ENCODE measurements around the gene TMIGD2.
"Not testable (repeated sequence)": the region's sequence is repeated elsewhere in the genome, so short reads cannot be mapped to it uniquely, and the experiment has no call there.

Gene TMIGD2

DNA sequence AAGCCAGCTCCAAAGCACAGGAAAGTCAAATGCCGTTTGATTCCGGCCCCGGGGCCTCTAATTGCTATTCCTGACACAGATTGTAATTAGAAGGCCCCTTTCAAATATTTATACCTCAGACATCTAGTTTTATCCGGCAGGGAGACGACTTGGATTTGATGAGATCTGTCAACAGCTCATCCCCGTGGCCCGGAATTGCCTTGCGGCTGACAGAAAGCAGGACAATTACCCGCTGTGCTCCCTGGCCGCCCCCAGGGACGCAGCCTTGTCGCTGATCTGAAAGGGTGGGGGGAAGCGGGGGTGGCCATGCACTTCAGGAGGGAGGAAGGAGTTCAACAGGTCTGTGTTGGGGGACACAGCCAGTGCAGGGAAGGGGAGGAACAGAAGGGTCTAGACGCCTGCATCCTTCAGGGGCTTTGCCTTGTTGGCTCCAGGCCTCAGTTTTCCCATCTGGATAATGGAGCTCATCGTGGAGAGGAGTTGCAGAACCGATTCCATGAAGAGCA, 24.9 kb downstream of the TMIGD2 start:
- Histone ChIP-seq H4K20me1 (ENCODE audit: insufficient read depth, low read length) (no peaks in the 10 kb centered on the region), H3K27me3 (ENCODE audit: insufficient read depth, low read length) (no peaks in the 10 kb centered on the region), H3K79me2 (ENCODE audit: insufficient read depth, low read length) (no peaks in the 10 kb centered on the region), H3K4me1 (ENCODE audit: insufficient read depth, low read length, severe bottlenecking) (no peaks in the 10 kb centered on the region), H3K36me3 (ENCODE audit: insufficient read depth, low read length) (no peaks in the 10 kb centered on the region), H3K9me3 (ENCODE audit: low read length) (no peaks in the 10 kb centered on the region), H3K9ac (ENCODE audit: low read length) (no peak overlapping the region), H2AFZ (ENCODE audit: low read length) (no peak overlapping the region), H3K27ac (ENCODE audit: low read depth, low read length, poor library complexity, severe bottlenecking) (no peak overlapping the region), H3K4me3 (ENCODE audit: low read depth, low read length, poor library complexity, severe bottlenecking) (no peak overlapping the region), H3K4me2 (ENCODE audit: low read length) (no peak overlapping the region), H3F3A (ENCODE audit: insufficient read depth, low read length) (no peaks in the 10 kb centered on the region), H3K9me2 (ENCODE audit: low read depth, low read length) (no peaks in the 10 kb centered on the region)
- TF ChIP-seq, protein P1, sequence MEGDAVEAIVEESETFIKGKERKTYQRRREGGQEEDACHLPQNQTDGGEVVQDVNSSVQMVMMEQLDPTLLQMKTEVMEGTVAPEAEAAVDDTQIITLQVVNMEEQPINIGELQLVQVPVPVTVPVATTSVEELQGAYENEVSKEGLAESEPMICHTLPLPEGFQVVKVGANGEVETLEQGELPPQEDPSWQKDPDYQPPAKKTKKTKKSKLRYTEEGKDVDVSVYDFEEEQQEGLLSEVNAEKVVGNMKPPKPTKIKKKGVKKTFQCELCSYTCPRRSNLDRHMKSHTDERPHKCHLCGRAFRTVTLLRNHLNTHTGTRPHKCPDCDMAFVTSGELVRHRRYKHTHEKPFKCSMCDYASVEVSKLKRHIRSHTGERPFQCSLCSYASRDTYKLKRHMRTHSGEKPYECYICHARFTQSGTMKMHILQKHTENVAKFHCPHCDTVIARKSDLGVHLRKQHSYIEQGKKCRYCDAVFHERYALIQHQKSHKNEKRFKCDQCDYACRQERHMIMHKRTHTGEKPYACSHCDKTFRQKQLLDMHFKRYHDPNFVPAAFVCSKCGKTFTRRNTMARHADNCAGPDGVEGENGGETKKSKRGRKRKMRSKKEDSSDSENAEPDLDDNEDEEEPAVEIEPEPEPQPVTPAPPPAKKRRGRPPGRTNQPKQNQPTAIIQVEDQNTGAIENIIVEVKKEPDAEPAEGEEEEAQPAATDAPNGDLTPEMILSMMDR (IDR thresholded peaks at IDR 0.05; ENCODE audit: low read length), result no peak
- TF ChIP-seq EZH2 (IDR thresholded peaks at IDR 0.05; ENCODE audit: borderline replicate concordance, low read length), result no peak

DNA sequence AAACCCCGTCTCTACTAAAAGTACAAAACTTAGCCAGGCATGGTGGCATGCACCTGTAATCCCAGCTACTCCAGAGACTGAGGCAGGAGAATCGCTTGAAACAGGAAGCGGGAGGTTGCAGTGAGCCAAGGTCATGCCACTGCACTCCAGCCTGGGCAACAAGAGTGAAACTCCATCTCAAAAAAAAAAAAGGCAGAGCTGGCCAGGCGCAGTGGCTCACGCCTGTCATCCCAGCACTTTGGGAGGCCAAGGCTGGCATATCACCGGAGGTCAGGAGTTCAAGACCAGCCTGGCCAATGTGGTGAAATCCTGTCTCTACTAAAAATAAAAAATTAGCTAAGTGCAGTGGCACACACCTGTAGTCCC, 27.9 kb downstream of the TMIGD2 start:
- peaks cover 13% of the 10 kb centered on the region for H3K36me3 ChIP-seq (ENCODE audit: insufficient read depth, low read length)
- not testable (repeated sequence) for H3K9ac ChIP-seq (ENCODE audit: low read length); H3F3A ChIP-seq (ENCODE audit: insufficient read depth, low read length); H3K4me2 ChIP-seq (ENCODE audit: low read length); H3K9me2 ChIP-seq (ENCODE audit: low read depth, low read length); H3K9me3 ChIP-seq (ENCODE audit: low read length); H3K4me3 ChIP-seq (ENCODE audit: low read depth, low read length, poor library complexity, severe bottlenecking); H3K27ac ChIP-seq (ENCODE audit: low read depth, low read length, poor library complexity, severe bottlenecking); H4K20me1 ChIP-seq (ENCODE audit: insufficient read depth, low read length); H3K27me3 ChIP-seq (ENCODE audit: insufficient read depth, low read length); H2AFZ ChIP-seq (ENCODE audit: low read length); H3K79me2 ChIP-seq (ENCODE audit: insufficient read depth, low read length); H3K4me1 ChIP-seq (ENCODE audit: insufficient read depth, low read length, severe bottlenecking)

DNA sequence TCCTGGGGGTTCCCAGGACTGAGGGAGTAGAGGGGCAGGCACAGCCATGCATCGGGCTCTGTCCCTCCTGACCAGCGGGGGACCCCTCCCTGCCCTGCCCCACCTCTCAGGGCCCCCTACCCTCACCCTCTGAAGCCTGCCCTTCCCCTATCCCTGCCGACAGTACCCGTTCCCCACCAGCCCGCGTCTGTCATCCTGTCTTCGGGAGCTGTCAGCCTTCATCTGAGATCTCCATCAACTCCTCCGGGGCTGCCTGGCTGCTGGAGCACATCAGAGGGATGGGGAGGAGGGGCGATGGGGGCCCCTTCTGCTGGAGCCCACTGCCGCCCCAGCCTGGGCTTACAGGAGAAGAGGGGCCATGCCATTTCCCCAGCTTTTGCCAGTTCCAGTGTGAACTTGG, 29.3 kb downstream of the TMIGD2 start:
- Histone ChIP-seq H3K9me2 (ENCODE audit: low read depth, low read length) (no peaks in the 10 kb centered on the region), H3K27me3 (ENCODE audit: insufficient read depth, low read length) (no peaks in the 10 kb centered on the region)

More for the DNA sequence above, 29.3 kb downstream of the TMIGD2 start:
- Histone ChIP-seq H3K9ac (ENCODE audit: low read length) (no peak overlapping the region), H3F3A (ENCODE audit: insufficient read depth, low read length) (no peaks in the 10 kb centered on the region), H3K4me2 (ENCODE audit: low read length) (no peak overlapping the region), H3K4me1 (ENCODE audit: insufficient read depth, low read length, severe bottlenecking) (no peaks in the 10 kb centered on the region), H2AFZ (ENCODE audit: low read length) (no peak overlapping the region), H3K79me2 (ENCODE audit: insufficient read depth, low read length) (no peaks in the 10 kb centered on the region), H3K9me3 (ENCODE audit: low read length) (no peaks in the 10 kb centered on the region), H3K4me3 (ENCODE audit: low read depth, low read length, poor library complexity, severe bottlenecking) (no peak overlapping the region), H3K36me3 (ENCODE audit: insufficient read depth, low read length) (peaks cover 26% of the 10 kb centered on the region), H3K27ac (ENCODE audit: low read depth, low read length, poor library complexity, severe bottlenecking) (no peak overlapping the region), H4K20me1 (ENCODE audit: insufficient read depth, low read length) (no peaks in the 10 kb centered on the region)
- TF ChIP-seq, protein P1 (IDR thresholded peaks at IDR 0.05; ENCODE audit: low read length), result no peak
- no peak for TF ChIP-seq EZH2 (IDR thresholded peaks at IDR 0.05; ENCODE audit: borderline replicate concordance, low read length)

Measured in OCI-LY1 (cell line).